Measurements from ENCODE around the gene JMY.

JMY gene

DNA sequence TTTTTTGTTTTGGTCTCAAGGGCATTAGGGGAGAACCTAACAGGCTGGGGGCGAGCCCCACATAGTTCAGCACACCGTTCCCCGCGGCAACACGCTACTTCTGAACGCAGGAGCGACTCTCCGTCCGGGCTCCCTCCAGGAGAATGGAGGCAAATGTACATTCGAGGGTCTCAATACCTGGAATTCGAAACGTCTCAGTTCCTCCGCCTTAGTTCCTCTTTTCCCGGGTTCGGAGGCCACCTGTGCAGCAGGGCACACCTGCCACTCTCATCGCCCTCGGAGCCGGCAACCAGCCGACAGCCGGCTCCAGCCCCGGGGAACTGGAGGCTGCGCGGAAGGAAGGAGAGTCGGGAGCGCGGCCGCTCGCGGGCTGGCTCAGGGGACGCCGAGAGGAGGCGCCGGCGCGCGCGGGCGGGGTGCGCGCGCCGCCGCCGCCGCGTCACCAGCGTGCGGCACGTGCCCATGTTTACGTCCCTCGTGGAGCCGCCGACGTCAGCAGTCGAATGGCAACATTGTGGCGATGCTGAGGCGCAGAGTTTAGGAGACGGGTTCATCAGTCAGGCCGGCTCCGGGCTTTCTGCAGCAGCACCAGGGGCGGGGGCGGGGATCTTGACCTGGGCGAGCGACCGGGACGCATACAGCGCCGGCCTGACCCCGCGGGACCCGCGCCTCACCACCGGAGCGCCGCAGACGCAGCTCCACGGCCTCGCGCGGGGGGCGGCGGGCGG lies at the start of gene JMY:
Gene JMY (plus strand): TSS at position 498 of the 728 bp plus-strand sequence. CDS start 520 bp downstream, outside the sequence.
- no peak for DNase-seq (ENCODE audit: low read depth, low spot score)
- Histone ChIP-seq H3K4me3 (peak within 1 kb of the TSS; percentile 99), H3K36me3 (ENCODE audit: insufficient read depth, low read length) (no peaks in the 10 kb centered on the region), H3K9ac (ENCODE audit: insufficient read length) (peak within 1 kb of the TSS; percentile 93), H3K9me3 (ENCODE audit: low read depth, low read length) (no peaks in the 10 kb centered on the region), H3K27ac (no peak within 1 kb of the TSS)
- no peak for TF ChIP-seq EZH2 (IDR thresholded peaks at IDR 0.05)
- TF ChIP-seq POLR2AphosphoS5 (IDR thresholded peaks at IDR 0.05; ENCODE audit: borderline replicate concordance, low read depth, low read length): peak; percentile 90
- peak; percentile 93 for TF ChIP-seq FOXP2 (optimal IDR thresholded peaks at IDR 0.05; ENCODE audit: control extremely low read depth, extremely low read length, insufficient read depth)

- H3K27ac ChIP-seq: no peak overlapping the region
- no peaks in the 10 kb centered on the region for H3K36me3 ChIP-seq (ENCODE audit: insufficient read depth, low read length)
- no peak for DNase-seq (ENCODE audit: low read depth, low spot score)
- TF ChIP-seq POLR2AphosphoS5 (IDR thresholded peaks at IDR 0.05; ENCODE audit: borderline replicate concordance, low read depth, low read length): no peak
- TF ChIP-seq EZH2 (IDR thresholded peaks at IDR 0.05): no peak
- no peak overlapping the region for H3K4me3 ChIP-seq
- no peaks in the 10 kb centered on the region for H3K9me3 ChIP-seq (ENCODE audit: low read depth, low read length)
- H3K9ac ChIP-seq (ENCODE audit: insufficient read length): no peak overlapping the region
These were observed 49.5 kb upstream of the JMY start for GRCh38 chr5:79186455-79186854.

DNA sequence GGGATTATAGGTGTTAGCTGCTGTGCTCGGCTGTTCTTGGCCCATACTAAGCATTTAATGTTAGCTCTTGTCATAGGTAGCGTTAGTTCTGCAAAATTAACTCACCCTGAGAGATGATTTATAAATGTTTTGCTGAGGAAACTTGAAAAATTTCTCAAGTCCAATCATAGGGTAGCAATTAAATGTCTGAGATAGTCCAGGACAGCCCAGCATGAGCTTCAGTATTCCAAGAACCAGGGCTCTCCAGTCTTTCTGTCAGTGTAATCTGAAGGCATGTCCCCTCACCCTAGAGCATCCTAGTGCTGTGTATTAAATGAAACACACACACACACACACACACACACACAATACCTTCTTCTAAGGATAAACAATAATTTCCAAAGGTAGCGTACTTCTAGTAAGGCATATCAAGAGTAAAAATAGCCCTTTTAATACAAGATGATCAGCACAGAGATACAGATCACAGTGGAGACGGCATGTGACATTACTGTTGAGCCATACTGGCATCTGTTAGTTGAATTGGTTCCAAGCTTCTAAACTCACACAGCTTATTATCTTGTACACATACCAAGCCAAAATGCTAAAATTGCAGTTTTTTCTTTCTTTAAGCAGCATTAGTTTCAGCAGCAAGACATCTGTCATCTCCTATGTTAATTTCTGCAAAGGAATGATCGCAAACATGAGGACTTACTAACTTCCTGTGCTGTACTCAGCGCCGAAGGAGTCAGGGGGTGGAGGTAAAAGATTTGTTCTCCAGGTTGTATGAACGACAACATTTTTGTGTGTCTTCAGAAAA lies 46.3 kb upstream of the JMY start:
- Histone ChIP-seq H3K9me3 (ENCODE audit: low read depth, low read length) (no peaks in the 10 kb centered on the region), H3K9ac (ENCODE audit: insufficient read length) (no peak overlapping the region), H3K36me3 (ENCODE audit: insufficient read depth, low read length) (no peaks in the 10 kb centered on the region), H3K4me3 (peak overlapping the region; percentile 35), H3K27ac (peak overlapping the region; percentile 57)
- peak; percentile 16 for DNase-seq (ENCODE audit: low read depth, low spot score)
- TF ChIP-seq FOXP2 (optimal IDR thresholded peaks at IDR 0.05; ENCODE audit: control extremely low read depth, extremely low read length, insufficient read depth) (no peak), EZH2 (IDR thresholded peaks at IDR 0.05) (no peak), POLR2AphosphoS5 (IDR thresholded peaks at IDR 0.05; ENCODE audit: borderline replicate concordance, low read depth, low read length) (no peak)

DNA sequence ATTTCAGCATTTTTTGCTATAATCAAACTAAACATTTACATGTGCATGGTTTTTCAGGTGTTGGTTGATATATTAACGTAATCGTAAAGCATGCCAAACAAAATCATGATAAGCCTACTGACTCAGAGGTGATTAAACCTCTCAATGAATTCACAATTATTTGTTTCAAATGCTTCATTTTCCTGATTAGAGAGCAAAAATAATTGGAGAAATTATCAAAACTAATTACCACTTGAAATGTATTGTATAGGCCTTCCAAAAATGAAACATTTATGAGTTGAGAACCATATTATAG lies 45.7 kb upstream of the JMY start:
- peak overlapping the region; percentile 57 for H3K27ac ChIP-seq
- DNase-seq (ENCODE audit: low read depth, low spot score): no peak
- no peaks in the 10 kb centered on the region for H3K9me3 ChIP-seq (ENCODE audit: low read depth, low read length)
- TF ChIP-seq EZH2 (IDR thresholded peaks at IDR 0.05): no peak
- no peak for TF ChIP-seq POLR2AphosphoS5 (IDR thresholded peaks at IDR 0.05; ENCODE audit: borderline replicate concordance, low read depth, low read length)
- TF ChIP-seq FOXP2 (optimal IDR thresholded peaks at IDR 0.05; ENCODE audit: control extremely low read depth, extremely low read length, insufficient read depth): no peak
- no peaks in the 10 kb centered on the region for H3K36me3 ChIP-seq (ENCODE audit: insufficient read depth, low read length)
- no peak overlapping the region for H3K9ac ChIP-seq (ENCODE audit: insufficient read length)
- H3K4me3 ChIP-seq: peak overlapping the region; percentile 35

DNA sequence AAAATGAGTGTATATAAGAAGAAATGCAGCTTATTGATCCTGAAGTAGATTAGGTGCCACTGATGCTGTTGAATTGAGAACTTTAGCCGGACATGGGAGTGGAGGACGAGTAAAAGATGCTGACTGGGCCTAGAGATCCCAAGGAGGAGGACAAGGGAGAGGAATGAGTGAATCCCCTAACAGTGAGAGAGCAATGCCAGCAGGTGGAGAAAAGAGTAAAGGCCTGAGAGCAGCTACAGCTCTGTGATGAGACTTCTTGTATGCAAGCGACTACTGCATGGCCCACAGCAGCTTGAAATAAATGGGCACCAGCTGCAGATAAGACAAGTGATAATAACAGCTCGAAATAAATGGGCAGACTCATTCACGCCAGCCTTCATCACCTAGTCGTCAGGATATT lies 44.5 kb upstream of the JMY start:
- no peak for DNase-seq (ENCODE audit: low read depth, low spot score)
- Histone ChIP-seq H3K9me3 (ENCODE audit: low read depth, low read length) (no peaks in the 10 kb centered on the region), H3K4me3 (no peak overlapping the region), H3K9ac (ENCODE audit: insufficient read length) (no peak overlapping the region), H3K27ac (no peak overlapping the region), H3K36me3 (ENCODE audit: insufficient read depth, low read length) (no peaks in the 10 kb centered on the region)
- no peak for TF ChIP-seq FOXP2 (optimal IDR thresholded peaks at IDR 0.05; ENCODE audit: control extremely low read depth, extremely low read length, insufficient read depth)
- TF ChIP-seq EZH2 (IDR thresholded peaks at IDR 0.05): no peak
- TF ChIP-seq POLR2AphosphoS5 (IDR thresholded peaks at IDR 0.05; ENCODE audit: borderline replicate concordance, low read depth, low read length): no peak

DNA sequence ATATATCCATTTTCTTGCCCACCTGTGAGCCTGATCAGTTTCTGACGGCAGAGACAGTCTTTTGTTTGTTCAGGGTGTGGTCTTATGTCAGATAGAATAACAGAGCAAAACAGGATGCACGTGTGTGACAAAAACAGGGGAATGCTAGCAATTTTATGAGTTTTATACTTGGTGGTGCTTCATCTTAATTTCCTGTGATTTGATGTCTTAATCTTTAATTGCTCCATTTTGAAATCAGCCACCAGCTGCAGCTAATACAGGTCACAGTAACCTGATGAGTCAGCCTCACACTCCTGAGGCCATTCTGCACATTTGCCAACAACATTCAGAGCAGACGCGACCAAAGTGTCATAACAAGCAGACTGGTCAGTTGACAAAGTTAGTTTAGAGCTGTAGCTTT lies 42.3 kb upstream of the JMY start:
- H3K4me3 ChIP-seq: no peak overlapping the region
- H3K27ac ChIP-seq: no peak overlapping the region
- TF ChIP-seq FOXP2 (optimal IDR thresholded peaks at IDR 0.05; ENCODE audit: control extremely low read depth, extremely low read length, insufficient read depth): no peak
- H3K9me3 ChIP-seq (ENCODE audit: low read depth, low read length): no peaks in the 10 kb centered on the region
- H3K9ac ChIP-seq (ENCODE audit: insufficient read length): no peak overlapping the region
- no peaks in the 10 kb centered on the region for H3K36me3 ChIP-seq (ENCODE audit: insufficient read depth, low read length)
- DNase-seq (ENCODE audit: low read depth, low spot score): no peak

DNA sequence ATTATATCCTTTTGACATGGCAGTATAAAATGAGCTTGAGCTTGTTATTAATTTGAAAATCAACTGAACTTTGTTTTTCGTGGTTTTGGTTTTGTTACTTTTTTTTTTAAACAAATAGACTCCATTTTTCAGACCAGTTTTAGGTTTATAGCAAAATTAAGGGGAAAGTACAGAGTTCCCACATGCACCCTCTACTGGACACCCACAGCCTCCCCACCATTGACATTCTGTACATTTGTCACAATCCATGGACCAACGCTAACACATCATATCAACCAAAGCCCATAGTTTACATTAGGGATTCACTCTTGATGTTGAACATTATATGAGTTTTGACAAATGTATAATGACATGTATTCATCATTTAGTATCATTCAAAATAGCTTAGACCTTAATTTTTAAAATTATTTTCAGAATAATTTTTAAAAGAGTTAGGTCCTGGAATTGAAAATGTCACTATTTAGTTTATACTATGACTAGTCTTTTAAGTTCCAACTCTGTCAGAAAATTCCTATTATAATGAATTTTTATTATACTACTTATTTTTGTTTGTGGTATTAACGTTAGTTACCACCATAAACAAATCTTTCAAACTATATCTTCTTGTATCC lies 35.3 kb upstream of the JMY start:
- Histone ChIP-seq H3K9ac (ENCODE audit: insufficient read length) (no peak overlapping the region), H3K36me3 (ENCODE audit: insufficient read depth, low read length) (no peaks in the 10 kb centered on the region), H3K4me3 (no peak overlapping the region), H3K27ac (no peak overlapping the region), H3K9me3 (ENCODE audit: low read depth, low read length) (no peaks in the 10 kb centered on the region)
- DNase-seq (ENCODE audit: low read depth, low spot score): no peak
- TF ChIP-seq FOXP2 (optimal IDR thresholded peaks at IDR 0.05; ENCODE audit: control extremely low read depth, extremely low read length, insufficient read depth): no peak
- no peak for TF ChIP-seq POLR2AphosphoS5 (IDR thresholded peaks at IDR 0.05; ENCODE audit: borderline replicate concordance, low read depth, low read length)
- no peak for TF ChIP-seq EZH2 (IDR thresholded peaks at IDR 0.05)

GRCh38 chr5:79201206-79201605 lies 34.7 kb upstream of the JMY start:
- DNase-seq (ENCODE audit: low read depth, low spot score): no peak
- H3K9me3 ChIP-seq (ENCODE audit: low read depth, low read length): no peaks in the 10 kb centered on the region
- no peak for TF ChIP-seq POLR2AphosphoS5 (IDR thresholded peaks at IDR 0.05; ENCODE audit: borderline replicate concordance, low read depth, low read length)
- no peak for TF ChIP-seq FOXP2 (optimal IDR thresholded peaks at IDR 0.05; ENCODE audit: control extremely low read depth, extremely low read length, insufficient read depth)
- no peak for TF ChIP-seq EZH2 (IDR thresholded peaks at IDR 0.05)
- H3K27ac ChIP-seq: no peak overlapping the region
- H3K9ac ChIP-seq (ENCODE audit: insufficient read length): no peak overlapping the region
- H3K4me3 ChIP-seq: no peak overlapping the region
- H3K36me3 ChIP-seq (ENCODE audit: insufficient read depth, low read length): no peaks in the 10 kb centered on the region
